Measurements from ENCODE around the gene PNISR. TPM values are rescaled to one million over a fixed set of nuclear protein-coding genes. Genes with fewer than 3 reads are reported as not detected.

The PNISR gene
- total RNA-seq, 1 donor from 2014 or later: 50.1 TPM

Other genes with a start within 250 kb of the PNISR start
- gene FAXC, start 75.6 kb downstream of the PNISR start, total RNA-seq: 0.82 and 2.5 TPM in 2 replicates
- 2.0 and 3.6 TPM in 2 replicates for gene COQ3, start 31.1 kb downstream of the PNISR start, total RNA-seq
- 11.7 TPM in 2 replicates for gene USP45, start 90.1 kb upstream of the PNISR start, total RNA-seq
- gene CCNC, start 143.4 kb upstream of the PNISR start, total RNA-seq: 35.4 and 44.7 TPM in 2 replicates
- not detected in 2 replicates for gene PRDM13, start 181.5 kb upstream of the PNISR start, total RNA-seq